OCI-LY1 (cell line): ENCODE results near the gene BATF2.

Source experiments
- EZH2 ChIP-seq: fragments of 200-600 bp; sonication (generic), shearing (Covaris generic); IDR thresholded peaks from 2 replicates; pipeline ENCODE4 v1.8.0; 2017; ENCODE audit warnings: borderline replicate concordance, mixed run types, mild to moderate bottlenecking, antibody characterized with exemption, low read length, moderate library complexity, mixed read lengths
- TF ChIP-seq, protein P1 (sequence below): fragments of 200-600 bp; sonication (generic), shearing (Covaris generic); IDR thresholded peaks from 2 replicates; pipeline ENCODE4 v1.5.1; 2017; ENCODE audit warnings: mild to moderate bottlenecking, antibody characterized with exemption, low read length, moderate library complexity, mixed read lengths

DNA sequence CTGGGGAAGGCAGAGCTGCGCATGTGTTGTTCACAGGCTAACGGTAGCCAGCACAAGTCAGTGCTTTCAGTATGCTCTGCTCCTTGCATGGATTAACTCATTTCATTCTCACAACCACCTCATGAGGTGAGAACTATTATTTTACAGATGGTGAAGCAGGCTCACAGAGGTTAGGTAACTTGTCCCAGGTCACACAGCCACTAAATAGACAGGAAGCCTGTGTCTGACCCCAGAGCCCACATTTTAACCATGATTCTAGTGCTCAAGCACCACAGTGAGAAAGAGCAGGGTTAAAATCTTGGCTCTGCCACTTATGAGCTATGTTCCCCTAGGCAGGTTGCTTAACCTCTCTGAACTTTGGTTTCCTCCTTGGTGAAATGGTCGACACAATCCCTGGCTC, 24.2 kb upstream of the BATF2 start:
- TF ChIP-seq, protein P1, sequence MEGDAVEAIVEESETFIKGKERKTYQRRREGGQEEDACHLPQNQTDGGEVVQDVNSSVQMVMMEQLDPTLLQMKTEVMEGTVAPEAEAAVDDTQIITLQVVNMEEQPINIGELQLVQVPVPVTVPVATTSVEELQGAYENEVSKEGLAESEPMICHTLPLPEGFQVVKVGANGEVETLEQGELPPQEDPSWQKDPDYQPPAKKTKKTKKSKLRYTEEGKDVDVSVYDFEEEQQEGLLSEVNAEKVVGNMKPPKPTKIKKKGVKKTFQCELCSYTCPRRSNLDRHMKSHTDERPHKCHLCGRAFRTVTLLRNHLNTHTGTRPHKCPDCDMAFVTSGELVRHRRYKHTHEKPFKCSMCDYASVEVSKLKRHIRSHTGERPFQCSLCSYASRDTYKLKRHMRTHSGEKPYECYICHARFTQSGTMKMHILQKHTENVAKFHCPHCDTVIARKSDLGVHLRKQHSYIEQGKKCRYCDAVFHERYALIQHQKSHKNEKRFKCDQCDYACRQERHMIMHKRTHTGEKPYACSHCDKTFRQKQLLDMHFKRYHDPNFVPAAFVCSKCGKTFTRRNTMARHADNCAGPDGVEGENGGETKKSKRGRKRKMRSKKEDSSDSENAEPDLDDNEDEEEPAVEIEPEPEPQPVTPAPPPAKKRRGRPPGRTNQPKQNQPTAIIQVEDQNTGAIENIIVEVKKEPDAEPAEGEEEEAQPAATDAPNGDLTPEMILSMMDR = no peak
- no peak for TF ChIP-seq EZH2
